Spleen (tissue), 7 donors: ENCODE data around the gene ZC3H7A.

ENCODE experiments used
- CTCF ChIP-seq, 11 experiments: fragments of 200-600 bp in 7 of 11; fragments of 450-650 bp in 4 of 11; sonication (generic) in 4 of 11; IDR thresholded peaks in 8 of 11; conservative IDR thresholded peaks in 3 of 11; 1 replicate in 7 of 11; 2 replicates in 4 of 11; pipeline versions ENCODE4 v1.4.0 to v1.8.0; 2016 to 2021; ENCODE audit warnings: antibody characterized with exemption in 11 of 11, inconsistent platforms in 4 of 11, mild to moderate bottlenecking in 1 of 11
- POLR2A ChIP-seq, 3 donors: fragments of 450-650 bp; IDR thresholded peaks; one replicate each; pipeline ENCODE4 v1.5.1; 2017; ENCODE audit warnings: antibody characterized with exemption in 3 of 3, mild to moderate bottlenecking in 1 of 3
- donor health status: DM: no; HTN: no; CAD: no; lungs with moderate emphysema.
- donor health status: DM: no; HTN: no; CAD: no.
- donor health status: DM: no; HTN: no; CAD: no.

- TF ChIP-seq CTCF (IDR thresholded peaks at IDR 0.05 in 8 of 11, conservative IDR thresholded peaks at IDR 0.05 in 3 of 11): no peak
- no peak for TF ChIP-seq POLR2A (IDR thresholded peaks at IDR 0.05)
Observed at GRCh38 chr16:11759163-11759834, 37.8 kb downstream of the ZC3H7A start.
